ENCODE data around the gene VPS36. TPM values are rescaled to one million over a fixed set of nuclear protein-coding genes. Genes with fewer than 3 reads are reported as not detected.
"Not testable (repeated sequence)": the region's sequence is repeated elsewhere in the genome, so short reads cannot be mapped to it uniquely, and the experiment has no call there.

Gene VPS36
- total and polyA plus RNA-seq, 2 of the 4 experiments (the other 2 are of a cell fraction) = 14.8 to 16.7 TPM

DNA sequence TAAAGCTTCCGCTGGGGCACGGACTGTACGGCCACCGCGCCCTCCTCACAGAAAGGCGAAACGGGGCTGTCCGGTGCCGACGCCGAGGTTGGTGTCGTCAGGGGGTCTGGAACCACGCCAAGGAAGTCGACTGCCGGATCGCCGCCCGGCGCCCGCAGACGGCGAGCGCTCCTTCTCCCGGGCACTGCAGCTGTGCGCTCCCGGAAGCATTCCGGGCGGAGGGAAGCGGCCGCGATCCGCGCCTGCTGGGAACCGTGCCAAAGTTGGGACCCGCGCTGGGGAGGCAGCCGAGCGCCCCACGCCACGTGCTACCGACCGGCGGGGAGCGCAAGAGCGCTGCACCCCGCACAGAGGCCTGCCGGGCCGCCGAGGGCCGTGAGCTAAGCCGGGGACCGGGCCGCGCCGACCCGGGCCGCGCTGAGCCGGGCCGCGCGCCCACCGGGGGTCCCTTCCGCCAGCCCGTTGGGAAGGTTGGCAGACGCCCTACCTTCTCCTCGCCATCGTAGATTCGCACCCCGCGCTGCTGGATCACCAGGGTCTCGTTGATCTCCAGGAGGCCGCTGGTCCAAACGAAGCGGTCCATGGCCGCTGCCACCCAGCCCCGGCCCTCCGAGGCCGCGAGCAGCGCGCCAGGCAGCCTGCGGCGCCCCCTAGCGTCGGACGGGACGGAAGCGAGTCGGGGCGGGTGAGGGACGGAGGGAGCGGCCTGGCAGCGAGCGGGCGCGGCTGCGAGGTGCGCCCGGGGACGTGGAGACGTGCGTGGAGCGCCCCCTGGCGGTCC, at the start of gene VPS36 (continued):
- TF ChIP-seq, protein P1, sequence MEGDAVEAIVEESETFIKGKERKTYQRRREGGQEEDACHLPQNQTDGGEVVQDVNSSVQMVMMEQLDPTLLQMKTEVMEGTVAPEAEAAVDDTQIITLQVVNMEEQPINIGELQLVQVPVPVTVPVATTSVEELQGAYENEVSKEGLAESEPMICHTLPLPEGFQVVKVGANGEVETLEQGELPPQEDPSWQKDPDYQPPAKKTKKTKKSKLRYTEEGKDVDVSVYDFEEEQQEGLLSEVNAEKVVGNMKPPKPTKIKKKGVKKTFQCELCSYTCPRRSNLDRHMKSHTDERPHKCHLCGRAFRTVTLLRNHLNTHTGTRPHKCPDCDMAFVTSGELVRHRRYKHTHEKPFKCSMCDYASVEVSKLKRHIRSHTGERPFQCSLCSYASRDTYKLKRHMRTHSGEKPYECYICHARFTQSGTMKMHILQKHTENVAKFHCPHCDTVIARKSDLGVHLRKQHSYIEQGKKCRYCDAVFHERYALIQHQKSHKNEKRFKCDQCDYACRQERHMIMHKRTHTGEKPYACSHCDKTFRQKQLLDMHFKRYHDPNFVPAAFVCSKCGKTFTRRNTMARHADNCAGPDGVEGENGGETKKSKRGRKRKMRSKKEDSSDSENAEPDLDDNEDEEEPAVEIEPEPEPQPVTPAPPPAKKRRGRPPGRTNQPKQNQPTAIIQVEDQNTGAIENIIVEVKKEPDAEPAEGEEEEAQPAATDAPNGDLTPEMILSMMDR (conservative IDR thresholded peaks at IDR 0.05; ENCODE audit: low read depth, low read length) = peak; percentile 99
- TF ChIP-seq MAZ (IDR thresholded peaks at IDR 0.05; ENCODE audit: borderline replicate concordance, low read depth, low read length) = peak; percentile 99
- peak; percentile 85 for TF ChIP-seq POLR2A (IDR thresholded peaks at IDR 0.05; ENCODE audit: low read depth, low read length)
- TF ChIP-seq CEBPB (IDR thresholded peaks at IDR 0.05; ENCODE audit: low read depth, low read length) = 0 out of 2 replicates have a peak, but pooled peaks have one; percentile 16
- peak; percentile 75 for TF ChIP-seq RCOR1 (IDR thresholded peaks at IDR 0.05; ENCODE audit: insufficient replicate concordance, low read length)

DNA sequence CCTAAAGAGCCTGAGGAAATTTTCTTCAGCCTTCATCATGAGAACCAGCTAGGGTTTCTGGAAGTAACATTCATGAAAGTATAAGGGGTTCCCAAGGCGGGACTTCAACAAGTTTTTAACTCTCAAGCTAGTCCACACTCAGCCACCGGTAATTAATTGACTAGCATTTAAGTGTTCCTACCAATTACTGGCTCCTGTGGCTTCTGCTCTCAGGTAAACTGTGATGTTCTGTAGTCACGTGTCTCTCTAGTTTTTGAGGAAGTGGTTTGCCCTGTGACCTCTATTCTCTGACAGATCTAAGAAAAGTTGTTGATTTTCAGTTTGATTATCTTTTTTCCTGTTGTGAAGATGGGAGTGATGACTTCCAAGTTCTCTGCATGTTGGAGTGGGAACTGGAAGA, 47.5 kb upstream of the VPS36 start:
- H2AFZ ChIP-seq (replicated peaks; ENCODE audit: low read length, poor library complexity); H3K23ac ChIP-seq (ENCODE audit: low read depth, low read length); H3K4me3 ChIP-seq (ENCODE audit: insufficient read depth, low read depth, low read length); H3K4me2 ChIP-seq (ENCODE audit: low read depth, low read length); H4K5ac ChIP-seq (ENCODE audit: low read depth, low read length); H3K56ac ChIP-seq (ENCODE audit: extremely low read depth, insufficient read depth, low read length); H4K91ac ChIP-seq (ENCODE audit: insufficient read depth, low read depth, low read length); ATAC-seq (ENCODE audit: low read depth); H3K27me3 ChIP-seq (ENCODE audit: control insufficient read depth, insufficient read depth, low read length); H2BK120ac ChIP-seq (ENCODE audit: low read depth, low read length); BruUV-seq (replicated peaks); H3K4ac ChIP-seq (ENCODE audit: low read depth, low read length); H2AK5ac ChIP-seq (ENCODE audit: low read depth, low read length); POLR2A ChIA-PET (ENCODE audit: unreplicated experiment); H4K20me1 ChIP-seq (ENCODE audit: insufficient read depth, low read length); H3K79me1 ChIP-seq (ENCODE audit: low read depth in 1 of 2, low read length in 2 of 2); H2BK15ac ChIP-seq (ENCODE audit: low read depth, low read length); CTCF ChIA-PET; H2AK9ac ChIP-seq (replicated peaks; ENCODE audit: low read depth, low read length, poor library complexity); intact Hi-C loops (cut with micrococcal nuclease); H3K4me1 ChIP-seq (ENCODE audit: control insufficient read depth, insufficient read depth, low read length); in situ Hi-C loops (cut with MboI; ENCODE audit: low sequenced_read_pairs); H3K27ac ChIP-seq (ENCODE audit: insufficient read depth, low read length); H2BK5ac ChIP-seq (ENCODE audit: low read depth, low read length, poor library complexity, severe bottlenecking); H4K8ac ChIP-seq (ENCODE audit: low read depth in 2 of 2, low read length in 2 of 2); H3K18ac ChIP-seq (ENCODE audit: low read depth, low read length); H3K14ac ChIP-seq (replicated peaks; ENCODE audit: low read depth, low read length); dilution Hi-C loops (cut with HindIII; ENCODE audit: low sequenced_read_pairs, unreplicated experiment); H3K36me3 ChIP-seq (ENCODE audit: control insufficient read depth, insufficient read depth, low read length); H3K9me1 ChIP-seq (ENCODE audit: insufficient read depth, low read length); H3K9me3 ChIP-seq (ENCODE audit: control insufficient read depth, insufficient read depth, low read length); DNase-seq; H3K9ac ChIP-seq (ENCODE audit: low read depth, low read length); H2BK20ac ChIP-seq (ENCODE audit: low read depth, low read length): not testable (repeated sequence)
- WGBS, 2 experiments (ENCODE audit: extremely low coverage in 2 of 2, insufficient read length in 1 of 2) = no CpG with 5 or more reads among the region's 3 CpGs

Data from IMR-90 (cell line).